Mucosa of rectum (tissue), 2 donors: Measurements from ENCODE around the gene SAE1.

ENCODE experiments used
- H3K27ac ChIP-seq, 2 donors: one replicate each; pipeline ENCODE4 v1.7.0; 2013; ENCODE audit warnings: inconsistent platforms in 2 of 2, low read depth in 2 of 2, low read length in 2 of 2
- H3K27me3 ChIP-seq, 2 donors: one replicate each; pipeline ENCODE4 v1.7.0; 2013; ENCODE audit warnings: low read length in 2 of 2; ENCODE audit not compliant: control insufficient read depth in 2 of 2, insufficient read depth in 2 of 2
- H3K36me3 ChIP-seq, 2 donors: one replicate each; pipeline ENCODE4 v1.7.0; 2013; ENCODE audit warnings: low read length in 2 of 2; ENCODE audit not compliant: control insufficient read depth in 2 of 2, insufficient read depth in 2 of 2
- H3K4me1 ChIP-seq, 2 donors: one replicate each; pipeline ENCODE4 v1.7.0; 2013; ENCODE audit warnings: low read length in 2 of 2, mild to moderate bottlenecking in 1 of 2; ENCODE audit not compliant: control insufficient read depth in 2 of 2, insufficient read depth in 2 of 2
- H3K4me3 ChIP-seq, 2 donors: one replicate each; pipeline ENCODE4 v1.7.0; 2013; ENCODE audit warnings: low read length in 2 of 2
- H3K9ac ChIP-seq, 2 donors: one replicate each; pipeline ENCODE4 v1.7.0; 2013; ENCODE audit warnings: low read length in 2 of 2, low read depth in 1 of 2, mild to moderate bottlenecking in 1 of 2
- H3K9me3 ChIP-seq, 2 donors: one replicate each; pipeline ENCODE4 v1.7.0; 2013; ENCODE audit warnings: low read length in 2 of 2; ENCODE audit not compliant: control insufficient read depth in 2 of 2
- donor health status: healthy.
- donor health status: Normal muscosa, but diverticular disease.

The SAE1 gene

DNA sequence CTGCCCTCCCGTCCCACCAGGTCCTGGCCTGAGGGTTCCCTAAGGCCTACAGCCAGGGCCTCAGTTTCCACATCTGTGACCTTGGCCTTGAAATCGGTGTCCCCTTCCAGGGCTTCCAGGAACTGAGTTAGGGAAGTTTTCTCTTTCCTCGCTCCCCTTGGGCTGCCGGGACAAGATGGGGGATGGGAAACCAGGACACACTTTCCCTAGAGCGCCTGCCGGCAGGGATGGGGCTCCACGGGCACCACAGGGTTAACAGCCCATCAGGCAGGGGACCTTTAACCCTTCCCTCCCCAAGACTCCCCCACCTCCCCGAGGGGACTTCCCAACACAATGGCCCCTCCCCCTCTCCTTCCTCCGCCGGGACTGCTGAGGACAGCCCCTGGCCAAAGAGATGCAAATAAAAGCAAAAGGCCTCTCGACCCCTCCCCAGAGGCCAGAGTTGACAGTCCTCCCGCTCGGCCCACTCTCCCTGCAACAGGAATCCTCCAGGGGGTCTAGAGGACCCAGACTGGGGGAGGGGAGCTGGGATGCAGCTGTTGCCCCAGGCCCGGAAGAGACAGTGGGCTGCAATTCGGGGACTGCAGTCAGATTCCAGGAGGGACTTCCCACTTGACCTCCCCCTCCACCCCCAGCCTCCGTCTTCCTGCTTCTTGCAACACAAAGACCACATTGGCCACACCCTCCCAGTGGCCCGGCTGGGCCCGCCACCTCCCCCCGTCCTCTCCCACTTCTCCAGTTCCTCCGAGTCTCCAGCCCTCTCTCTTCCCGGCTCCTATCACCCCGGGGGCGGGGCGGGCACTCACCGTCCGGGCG, 96.9 kb downstream of the SAE1 start:
- H3K9me3 ChIP-seq = no peaks in the 10 kb centered on the region
- H3K36me3 ChIP-seq = peaks cover 0 to 2% of the 10 kb centered on the region in 2 donors
- peak overlapping the region; percentile 68 to 96 for H3K9ac ChIP-seq
- H3K4me3 ChIP-seq = peak overlapping the region; percentile 71 to 80
- no peaks in the 10 kb centered on the region for H3K27me3 ChIP-seq
- H3K27ac ChIP-seq = peak overlapping the region; percentile 98 to 99
- peaks cover 46 to 48% of the 10 kb centered on the region in 2 donors for H3K4me1 ChIP-seq

DNA sequence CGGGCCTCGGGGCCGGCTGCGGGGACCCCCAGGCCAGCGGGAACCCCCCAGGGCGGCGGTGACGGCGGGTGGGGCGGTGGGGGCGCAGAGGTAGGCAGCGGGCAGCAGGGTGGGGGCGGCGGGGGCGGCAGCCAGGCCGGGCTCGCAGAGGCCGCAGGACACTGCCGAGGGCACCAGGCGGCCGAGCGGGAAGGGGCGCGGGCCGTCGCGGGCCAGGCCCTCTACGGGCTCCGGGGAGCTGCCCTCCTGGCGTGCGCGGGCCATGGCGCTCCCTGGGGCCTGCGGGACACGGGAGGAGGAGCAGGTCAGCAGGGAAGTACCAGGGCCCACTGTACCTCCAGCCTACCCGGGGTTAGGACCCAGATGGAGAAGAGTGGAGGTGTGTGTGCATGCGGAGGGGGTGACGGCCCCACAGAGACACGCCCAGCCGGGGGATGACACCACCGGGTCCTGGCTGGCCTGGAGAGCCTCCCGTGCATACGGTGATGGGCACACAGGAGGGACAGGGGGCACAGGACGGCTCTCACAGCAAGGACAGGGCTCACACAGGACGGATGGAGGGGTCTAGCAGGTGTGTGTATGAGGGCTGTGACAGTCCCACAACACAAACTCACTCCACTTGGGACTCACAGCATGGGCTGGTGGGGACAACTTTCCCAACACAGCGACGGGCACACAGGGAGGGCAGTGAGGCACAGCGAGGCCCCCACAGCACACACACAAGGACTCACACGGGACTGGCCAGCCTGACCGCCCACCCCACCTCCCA, 97.7 kb downstream of the SAE1 start:
- Histone ChIP-seq H3K36me3 (peaks cover 0 to 2% of the 10 kb centered on the region in 2 donors), H3K4me3 (peak overlapping the region; percentile 80 to 85), H3K27me3 (no peaks in the 10 kb centered on the region), H3K4me1 (peaks cover 47 to 50% of the 10 kb centered on the region in 2 donors), H3K27ac (peak overlapping the region; percentile 98 to 99), H3K9me3 (no peaks in the 10 kb centered on the region), H3K9ac (peak overlapping the region; percentile 80 to 96)

DNA sequence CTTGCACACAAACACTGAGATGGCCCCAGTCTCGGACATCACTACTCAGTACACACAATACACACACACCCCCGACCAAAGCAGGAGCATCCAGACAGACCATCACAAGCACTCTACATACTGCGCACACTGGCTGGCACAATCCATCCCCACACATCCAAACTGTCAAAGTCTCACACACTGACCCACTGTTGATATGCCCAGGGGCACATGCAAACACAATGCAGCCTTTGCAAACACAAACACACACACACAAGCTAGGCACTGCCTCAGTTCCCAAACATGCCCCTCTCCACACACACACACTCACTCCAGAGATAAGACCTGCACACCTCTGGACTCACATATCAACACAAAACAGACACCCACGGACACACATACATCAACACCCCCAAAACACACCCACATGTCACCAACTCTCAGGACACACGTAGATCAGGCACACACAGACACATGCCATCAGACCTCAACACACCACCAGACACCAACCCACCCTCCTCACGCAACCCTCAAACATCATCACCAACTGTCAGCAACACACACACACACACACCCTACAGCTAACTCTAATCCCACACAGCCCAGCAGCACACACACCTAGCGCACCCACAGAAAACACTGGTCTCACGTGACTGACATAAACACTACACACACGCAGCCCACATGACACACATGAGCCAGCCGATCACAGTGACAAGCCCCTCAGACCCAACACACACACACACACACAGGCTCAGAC, 98.5 kb downstream of the SAE1 start:
- peak overlapping the region; percentile 80 to 96 for H3K9ac ChIP-seq
- peak overlapping the region; percentile 98 to 99 for H3K27ac ChIP-seq
- peak overlapping the region; percentile 71 to 85 for H3K4me3 ChIP-seq
- no peaks in the 10 kb centered on the region for H3K9me3 ChIP-seq
- peaks cover 47 to 50% of the 10 kb centered on the region in 2 donors for H3K4me1 ChIP-seq
- H3K36me3 ChIP-seq = no peaks in the 10 kb centered on the region
- H3K27me3 ChIP-seq = no peaks in the 10 kb centered on the region

DNA sequence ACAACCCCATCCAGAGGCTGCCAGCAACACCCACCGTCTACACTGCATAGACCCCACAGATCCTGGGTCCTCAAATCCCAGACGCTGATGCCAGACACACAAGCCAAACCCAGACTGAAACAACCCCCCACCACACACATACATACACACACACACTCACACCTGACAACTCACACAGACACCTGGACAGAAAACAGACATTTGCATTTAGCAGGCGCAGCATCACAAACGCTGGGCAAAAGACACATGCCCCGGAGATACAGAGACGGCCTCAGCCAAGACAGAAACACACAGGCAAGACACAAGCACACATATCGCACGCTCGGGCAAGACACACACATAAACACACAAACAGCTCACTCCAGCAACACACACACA, 99.0 kb downstream of the SAE1 start:
- H3K4me1 ChIP-seq = peaks cover 47 to 50% of the 10 kb centered on the region in 2 donors
- H3K9me3 ChIP-seq = no peaks in the 10 kb centered on the region
- no peaks in the 10 kb centered on the region for H3K27me3 ChIP-seq
- peak overlapping the region; percentile 80 to 96 for H3K9ac ChIP-seq
- H3K27ac ChIP-seq = peak overlapping the region; percentile 89 to 99
- H3K4me3 ChIP-seq = peak overlapping the region; percentile 71 to 85
- no peaks in the 10 kb centered on the region for H3K36me3 ChIP-seq

DNA sequence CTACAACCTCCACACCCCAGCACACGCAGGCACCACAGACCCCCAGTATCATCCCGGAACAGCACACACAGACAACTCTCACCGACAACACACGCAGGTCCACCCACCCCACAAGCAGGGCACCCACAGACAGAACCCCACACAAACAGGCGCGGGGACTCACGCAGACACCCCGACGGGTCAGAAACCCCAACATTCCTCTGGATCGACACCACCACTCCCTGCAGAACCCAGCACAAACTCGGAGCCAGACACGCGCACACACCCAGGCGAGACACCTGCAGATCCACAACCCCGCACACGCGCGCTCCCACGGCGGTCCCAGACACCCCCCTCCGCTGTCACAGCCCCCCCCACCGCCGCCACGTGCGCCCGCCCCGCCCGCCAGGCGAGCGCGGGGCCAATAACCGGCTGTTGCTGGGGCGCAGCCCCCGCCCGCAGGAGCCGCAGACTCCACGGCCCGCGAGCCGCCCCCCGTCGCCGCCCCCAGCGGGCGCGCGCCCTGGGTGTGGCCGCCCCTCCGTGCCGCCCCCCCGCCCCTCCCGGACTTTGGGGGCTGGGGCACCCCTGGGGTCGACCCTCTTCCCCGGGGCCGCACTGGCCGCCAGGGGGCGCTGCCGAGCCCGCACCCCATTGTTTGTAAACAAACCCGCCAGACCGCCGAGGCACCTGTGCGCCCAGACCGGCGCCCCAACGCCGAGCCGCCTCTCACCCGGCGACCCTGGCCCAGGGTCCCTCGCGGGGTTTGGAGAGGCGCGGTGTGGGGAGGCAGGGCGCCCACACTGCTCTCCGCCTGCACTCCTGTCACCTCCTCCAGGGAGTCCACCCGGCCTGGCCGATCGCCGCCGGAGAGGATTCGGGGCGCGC, 99.7 kb downstream of the SAE1 start:
- Histone ChIP-seq H3K4me3 (peak overlapping the region; percentile 71 to 85), H3K36me3 (no peaks in the 10 kb centered on the region), H3K9ac (peak overlapping the region; percentile 80 to 96), H3K9me3 (no peaks in the 10 kb centered on the region), H3K4me1 (peaks cover 47 to 50% of the 10 kb centered on the region in 2 donors), H3K27ac (peak overlapping the region; percentile 89 to 99), H3K27me3 (no peaks in the 10 kb centered on the region)

- H3K9me3 ChIP-seq = no peaks in the 10 kb centered on the region
- peaks cover 47% of the 10 kb centered on the region in 2 donors for H3K4me1 ChIP-seq
- H3K27ac ChIP-seq = peak within 1 kb of the TSS; percentile 92 to 99
- peak within 1 kb of the TSS; percentile 85 to 96 for H3K9ac ChIP-seq
- H3K27me3 ChIP-seq = no peaks in the 10 kb centered on the region
- no peaks in the 10 kb centered on the region for H3K36me3 ChIP-seq
- peak within 1 kb of the TSS; percentile 85 to 91 for H3K4me3 ChIP-seq
Measured at GRCh38 chr19:47230921-47231214, 100.2 kb downstream of the SAE1 start, which contains the start of gene BBC3. Gene BBC3 (minus strand): TSS chr19:47231199. CDS start chr19:47228431, 2,768 bp downstream.

GRCh38 chr19:47231215-47232054, 100.8 kb downstream of the SAE1 start:
- Histone ChIP-seq H3K9me3 (no peaks in the 10 kb centered on the region), H3K4me1 (peaks cover 46 to 47% of the 10 kb centered on the region in 2 donors), H3K9ac (peak overlapping the region; percentile 85 to 96), H3K36me3 (no peaks in the 10 kb centered on the region), H3K4me3 (peak overlapping the region; percentile 78 to 91), H3K27me3 (no peaks in the 10 kb centered on the region), H3K27ac (peak overlapping the region; percentile 92 to 99)

DNA sequence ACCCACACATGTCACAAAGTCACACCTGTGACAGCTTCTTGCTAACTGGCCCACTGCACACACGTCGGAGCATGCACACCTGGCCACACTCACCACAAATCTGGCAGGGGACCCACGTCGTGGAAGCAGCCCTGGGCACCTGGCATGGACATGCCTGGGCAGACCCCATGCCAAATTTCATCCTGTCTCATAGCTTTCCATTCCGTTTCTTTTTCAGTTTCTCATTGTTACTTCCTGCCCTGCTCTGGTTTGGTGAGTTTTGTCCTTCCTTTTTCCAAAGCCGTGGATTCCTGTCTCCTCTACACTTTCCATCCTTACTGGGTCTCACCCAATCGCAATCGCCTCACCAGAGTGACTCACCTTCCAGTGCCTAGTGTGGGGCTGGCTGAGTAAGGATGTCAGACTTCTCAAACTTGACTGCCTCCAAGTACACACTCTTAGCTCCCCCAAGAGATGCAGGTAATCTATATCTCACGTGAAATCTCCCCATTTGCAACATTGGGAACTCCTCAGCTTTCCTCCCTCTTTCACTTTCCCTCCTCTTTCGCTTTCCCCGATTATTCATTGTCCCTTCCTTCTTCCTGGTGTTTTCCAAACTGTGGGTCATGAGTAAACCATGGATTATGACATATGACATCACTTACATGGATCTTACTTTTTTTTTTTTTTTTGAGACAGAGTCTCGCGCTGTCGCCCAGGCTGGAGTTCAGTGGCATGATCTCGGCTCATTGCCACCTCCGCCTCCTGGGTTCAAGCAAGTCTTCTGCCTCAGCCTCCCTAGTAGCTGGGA, 102.0 kb downstream of the SAE1 start:
- H3K9ac ChIP-seq = peak overlapping the region; percentile 58 to 88
- H3K4me1 ChIP-seq = peaks cover 34 to 35% of the 10 kb centered on the region in 2 donors
- H3K27me3 ChIP-seq = no peaks in the 10 kb centered on the region
- peak overlapping the region; percentile 58 to 78 for H3K4me3 ChIP-seq
- H3K9me3 ChIP-seq = no peaks in the 10 kb centered on the region
- H3K36me3 ChIP-seq = no peaks in the 10 kb centered on the region
- H3K27ac ChIP-seq = peak overlapping the region; percentile 79 to 82
